K562 (cell line): ENCODE data around the gene TEAD4. TPM values are rescaled to one million over a fixed set of nuclear protein-coding genes. Genes with fewer than 3 reads are reported as not detected.

ENCODE experiments used
- ATAC-seq: fragments of 200-7000 bp; cut with Tn5 transposase; 3 replicates; pipeline ENCODE4 v1.9.1; 2020; ENCODE audit warnings: moderate library complexity
- BruUV-seq: library from RNA; stranded (reverse); fragments of 400-500 nt; replicated peaks from 2 replicates; lab custom pipeline; 2021; lab: Mats Ljungman, UMichigan
- CTCF ChIA-PET: fragments of 300-600 bp; formaldehyde crosslinking; extraction: SDS; loops from one replicate; lab custom pipeline; 2021; ENCODE audit warnings: low intra/inter-chr PET ratio; lab: Yijun Ruan, JAX
- POLR2A ChIA-PET: fragments of 300-600, 350-650 bp; sonication (Branson Sonifier 250); formaldehyde crosslinking; extraction: SDS; loops from one replicate; lab custom pipeline; 2021; ENCODE audit warnings: antibody characterized with exemption, inconsistent platforms; lab: Yijun Ruan, JAX
- DNase-seq, 4 experiments: peaks; one replicate each; pipeline versions ENCODE4 v3.0.0 to v3.0.0-alpha.2; 2011 to 2018; ENCODE audit warnings: low spot score in 3 of 4, mixed read lengths in 3 of 4; ENCODE audit errors: extremely low read depth in 1 of 4
- FAIRE-seq: peaks from 2 replicates; lab custom pipeline; 2011; peaks lifted over from hg19 to GRCh38; lab: Jason Lieb, UNC
- H2AFZ ChIP-seq: 2 replicates; pipeline ENCODE4 v1.6.0; 2011; ENCODE audit warnings: low read depth, low read length, control low read depth, inconsistent platforms
- H3K27ac ChIP-seq: fragments of 200-600 bp; 3 replicates; pipeline ENCODE4 v1.8.0; 2011; ENCODE audit warnings: low read depth, mild to moderate bottlenecking, control low read depth, inconsistent platforms, low read length, moderate library complexity, mixed read lengths; ENCODE audit errors: extremely low read depth
- H3K27me3 ChIP-seq, 2 experiments: fragments of 300-600 bp in 1 of 2; 2 replicates in 1 of 2; 3 replicates in 1 of 2; pipeline versions ENCODE4 v1.6.0 to v1.8.0; 2011; ENCODE audit warnings: inconsistent platforms in 2 of 2, low read length in 2 of 2, mild to moderate bottlenecking in 1 of 2, mixed read lengths in 1 of 2, moderate library complexity in 1 of 2; ENCODE audit not compliant: control insufficient read depth in 2 of 2, insufficient read depth in 2 of 2
- H3K36me3 ChIP-seq: fragments of 300-600 bp; 3 replicates; pipeline ENCODE4 v1.8.0; 2011; ENCODE audit warnings: mild to moderate bottlenecking, low read length, inconsistent platforms; ENCODE audit not compliant: control insufficient read depth, insufficient read depth
- H3K4me1 ChIP-seq, 2 experiments: fragments of 200-600 bp in 1 of 2; replicated peaks in 1 of 2; 2 replicates in 1 of 2; 3 replicates in 1 of 2; pipeline versions ENCODE4 v1.5.1 to v1.8.0; 2011; ENCODE audit warnings: inconsistent platforms in 2 of 2, low read length in 2 of 2, mild to moderate bottlenecking in 1 of 2, mixed read lengths in 1 of 2, moderate library complexity in 1 of 2; ENCODE audit not compliant: control insufficient read depth in 2 of 2, insufficient read depth in 2 of 2
- H3K4me2 ChIP-seq: 2 replicates; pipeline ENCODE4 v1.6.1; 2011; ENCODE audit warnings: low read length, control low read depth, inconsistent platforms, mixed read lengths; ENCODE audit not compliant: insufficient read depth
- H3K4me3 ChIP-seq: fragments of 200-600 bp; sonication (generic), shearing (Covaris generic); 2 replicates; pipeline ENCODE4 v1.5.1; 2016; ENCODE audit warnings: control low read depth, inconsistent platforms
- H3K79me2 ChIP-seq: fragments of 200-600 bp; 3 replicates; pipeline ENCODE4 v1.8.0; 2011; ENCODE audit warnings: low read length, inconsistent platforms; ENCODE audit not compliant: control insufficient read depth, insufficient read depth
- H3K9ac ChIP-seq, 2 experiments: 2 replicates each; pipeline versions ENCODE4 v1.6.0 to v1.6.1; 2011; ENCODE audit warnings: low read depth in 2 of 2, low read length in 2 of 2, control low read depth in 1 of 2, inconsistent platforms in 1 of 2, mild to moderate bottlenecking in 1 of 2, mixed read lengths in 1 of 2; ENCODE audit not compliant: insufficient read depth in 1 of 2
- H3K9me1 ChIP-seq: one replicate; pipeline ENCODE4 v1.6.0; 2011; ENCODE audit warnings: inconsistent platforms, mild to moderate bottlenecking, low read length, moderate library complexity; ENCODE audit not compliant: control insufficient read depth, insufficient read depth
- H3K9me3 ChIP-seq: replicated peaks from 2 replicates; pipeline ENCODE4 v1.5.1; 2011; ENCODE audit warnings: low read depth, low read length, inconsistent platforms; ENCODE audit not compliant: control insufficient read depth, insufficient read depth
- H4K20me1 ChIP-seq: replicated peaks from 2 replicates; pipeline ENCODE4 v1.6.1; 2011; ENCODE audit warnings: low read length, inconsistent platforms, mixed read lengths; ENCODE audit not compliant: control insufficient read depth, insufficient read depth
- E2F6 ChIP-seq, 2 experiments: IDR thresholded peaks; 2 replicates each; pipeline ENCODE4 v1.6.1; 2011; ENCODE audit warnings: borderline replicate concordance in 1 of 2, control low read depth in 1 of 2, low read depth in 1 of 2, low read length in 1 of 2, mild to moderate bottlenecking in 1 of 2, mixed read lengths in 1 of 2, moderate library complexity in 1 of 2; ENCODE audit not compliant: insufficient read depth in 1 of 2, insufficient read length in 1 of 2, poor library complexity in 1 of 2, severe bottlenecking in 1 of 2; ENCODE audit errors: extremely low read depth in 1 of 2
- ERF ChIP-seq: fragments of 450-650 bp; formaldehyde crosslinking; IDR thresholded peaks from 2 replicates; pipeline ENCODE4 v1.4.0; 2020; ENCODE audit warnings: mild to moderate bottlenecking, mixed read lengths
- ESRRB ChIP-seq: fragments of 250-450 bp; sonication (Bioruptor Pico); IDR thresholded peaks from 2 replicates; pipeline ENCODE4 v1.5.0; 2020; ENCODE audit warnings: mild to moderate bottlenecking, moderate library complexity, borderline replicate concordance
- EZH2 ChIP-seq: IDR thresholded peaks from 2 replicates; pipeline ENCODE4 v1.6.1; 2012; ENCODE audit warnings: low read depth, mild to moderate bottlenecking, inconsistent platforms, low read length, borderline replicate concordance
- HEY1 ChIP-seq: fragments of 250-450 bp; sonication (Bioruptor Pico); IDR thresholded peaks from 2 replicates; pipeline ENCODE4 v1.5.0; 2020; ENCODE audit warnings: mild to moderate bottlenecking, moderate library complexity, borderline replicate concordance
- KLF6 ChIP-seq: fragments of 250-450 bp; sonication (Bioruptor Pico); IDR thresholded peaks from 2 replicates; pipeline ENCODE4 v1.4.0; 2020; ENCODE audit warnings: mild to moderate bottlenecking, moderate library complexity, borderline replicate concordance
- L3MBTL2 ChIP-seq: fragments of 450-650 bp; IDR thresholded peaks from 2 replicates; pipeline ENCODE4 v1.6.1; 2016; ENCODE audit warnings: mild to moderate bottlenecking, moderate library complexity
- RFX7 ChIP-seq: fragments of 250-450 bp; sonication (Bioruptor Pico); IDR thresholded peaks from 2 replicates; pipeline ENCODE4 v1.5.1; 2021; ENCODE audit warnings: mild to moderate bottlenecking
- SMARCB1 ChIP-seq: IDR thresholded peaks from 2 replicates; pipeline ENCODE4 v1.6.1; 2011; ENCODE audit warnings: improper control_type of control experiment, low read depth; ENCODE audit not compliant: insufficient read length
- SMC3 ChIP-seq: conservative IDR thresholded peaks from 2 replicates; pipeline ENCODE4 v1.6.1; 2011; ENCODE audit warnings: low read depth, low read length, improper control_type of control experiment; ENCODE audit not compliant: insufficient read depth
- ZNF436 ChIP-seq: fragments of 250-450, 450-650 bp; sonication (Bioruptor Pico); formaldehyde crosslinking; IDR thresholded peaks from 2 replicates; pipeline ENCODE4 v1.7.0; 2020; ENCODE audit warnings: mild to moderate bottlenecking
- ZNF764 ChIP-seq: fragments of 250-450 bp; sonication (Bioruptor Pico); IDR thresholded peaks from 2 replicates; pipeline ENCODE4 v1.4.0; 2020; ENCODE audit warnings: low read depth, mild to moderate bottlenecking, moderate library complexity
- WGBS: fragments of 100-300 bp; shearing (Covaris generic); methylation state at CpG from one replicate; pipeline ENCODE4 v1.1.6; 2016; ENCODE audit warnings: low coverage, mixed read lengths; ENCODE audit not compliant: insufficient coverage; ENCODE audit errors: missing lambda C conversion rate; 5-methylcytosine and 5-hydroxymethylcytosine counted together
- in situ Hi-C: fragments of 300-500 bp; cut with MboI; formaldehyde crosslinking; loops from 4 replicates; pipeline ENCODE4 v1.15.0; 2018; ENCODE audit warnings: inconsistent platforms, mixed read lengths
- intact Hi-C: fragments of 100-400 bp; cut with micrococcal nuclease; formaldehyde crosslinking; loops from 2 replicates; pipeline ENCODE4 v1.14.2; 2022
- polyA plus RNA-seq, 8 experiments: library from polyadenylated mRNA; depleted of rRNA in 4 of 8; stranded (reverse) in 5 of 8; unstranded in 3 of 8; fragments of >200 nt; fragmentation: Nextera tagmentation in 2 of 8; fragmentation: Illumina TruSeq in 1 of 8; extraction: Ambion mirVana in 2 of 8; extraction: Trizol in 1 of 8; gene quantifications; 2 replicates each; pipeline versions ENCODE4 v1.2.1 to v1.2.3, GENCODE V29; 2011 to 2014; ENCODE audit warnings: inconsistent platforms in 1 of 8, missing spikeins in 1 of 8
- total RNA-seq, 7 experiments: library from RNA; depleted of rRNA in 6 of 7; stranded (reverse); fragments of >200 nt in 6 of 7; fragmentation: Illumina TruSeq in 2 of 7; extraction: Trizol in 2 of 7; gene quantifications; 2 replicates each; pipeline versions ENCODE4 v1.2.1 to v1.2.3, GENCODE V29; 2011 to 2021; ENCODE audit warnings: low replicate concordance in 1 of 7
- TF ChIP-seq, protein P1 (sequence below), 2 experiments: fragments of 450-650 bp in 1 of 2; IDR thresholded peaks; 2 replicates each; pipeline ENCODE4 v1.6.1; 2011 to 2017; ENCODE audit warnings: low read depth in 2 of 2, antibody characterized with exemption in 1 of 2, borderline replicate concordance in 1 of 2, low read length in 1 of 2, mild to moderate bottlenecking in 1 of 2, mixed read lengths in 1 of 2; ENCODE audit not compliant: control insufficient read depth in 1 of 2

TEAD4 gene
- total and polyA plus RNA-seq, 9 of the 15 experiments (the other 6 are each of a cell fraction or from before 2014, with no cell fraction given): 0.82 to 40.0 (median 17.0) TPM

GRCh38 chr12:3000548-3001275 lies 41.5 kb downstream of the TEAD4 start:
- Histone ChIP-seq H3K4me2 (no peak overlapping the region), H3K4me1 (peaks cover 19 to 28% of the 10 kb centered on the region in 2 experiments), H3K36me3 (peaks cover 60% of the 10 kb centered on the region), H3K4me3 (no peak overlapping the region), H3K9ac (no peak overlapping the region), H3K9me3 (no peaks in the 10 kb centered on the region), H3K27ac (no peak overlapping the region), H3K9me1 (peaks cover 5% of the 10 kb centered on the region), H3K79me2 (peaks cover 20% of the 10 kb centered on the region; the same call in 2 of the 3 replicates), H4K20me1 (peaks cover 5% of the 10 kb centered on the region; the same call in 1 of the 2 replicates), H2AFZ (no peak overlapping the region), H3K27me3 (no peaks in the 10 kb centered on the region)
- DNase-seq (peak; percentile 20 to 46 (median 34)), FAIRE-seq (no peak), ATAC-seq (no peak)
- ChIA-PET CTCF (no interaction called here), POLR2A (interaction anchor here (0.6 kb wide), 1 partner anchor 9 kb away, joined by 3 read pairs; no protein-coding TSS in a partner anchor)
- in situ Hi-C loops (no loop called here), intact Hi-C loops (no loop called here)
- whole genome bisulfite sequencing: 54% methylated on average over 10 of the region's 13 CpGs
- BruUV-seq: no TSS peak
- no peak for TF ChIP-seq ZNF764 (CRISPR knock-in tag)
- no peak for TF ChIP-seq KLF6 (CRISPR knock-in tag)
- TF ChIP-seq E2F6 (IDR thresholded peaks at IDR 0.05; ENCODE audit: borderline replicate concordance in 1 of 2, extremely low read depth in 1 of 2, insufficient read depth in 1 of 2, insufficient read length in 1 of 2, low read depth in 1 of 2, low read length in 1 of 2, poor library complexity in 1 of 2, severe bottlenecking in 1 of 2): peak in 1 of 2 experiments; percentile 39
- TF ChIP-seq SMARCB1: no peak
- no peak for TF ChIP-seq L3MBTL2
- no peak for TF ChIP-seq EZH2
- no peak for TF ChIP-seq RFX7 (CRISPR knock-in tag)
- no peak for TF ChIP-seq HEY1
- TF ChIP-seq ERF (CRISPR knock-in tag): no peak
- no peak for TF ChIP-seq SMC3
- TF ChIP-seq, protein P1, sequence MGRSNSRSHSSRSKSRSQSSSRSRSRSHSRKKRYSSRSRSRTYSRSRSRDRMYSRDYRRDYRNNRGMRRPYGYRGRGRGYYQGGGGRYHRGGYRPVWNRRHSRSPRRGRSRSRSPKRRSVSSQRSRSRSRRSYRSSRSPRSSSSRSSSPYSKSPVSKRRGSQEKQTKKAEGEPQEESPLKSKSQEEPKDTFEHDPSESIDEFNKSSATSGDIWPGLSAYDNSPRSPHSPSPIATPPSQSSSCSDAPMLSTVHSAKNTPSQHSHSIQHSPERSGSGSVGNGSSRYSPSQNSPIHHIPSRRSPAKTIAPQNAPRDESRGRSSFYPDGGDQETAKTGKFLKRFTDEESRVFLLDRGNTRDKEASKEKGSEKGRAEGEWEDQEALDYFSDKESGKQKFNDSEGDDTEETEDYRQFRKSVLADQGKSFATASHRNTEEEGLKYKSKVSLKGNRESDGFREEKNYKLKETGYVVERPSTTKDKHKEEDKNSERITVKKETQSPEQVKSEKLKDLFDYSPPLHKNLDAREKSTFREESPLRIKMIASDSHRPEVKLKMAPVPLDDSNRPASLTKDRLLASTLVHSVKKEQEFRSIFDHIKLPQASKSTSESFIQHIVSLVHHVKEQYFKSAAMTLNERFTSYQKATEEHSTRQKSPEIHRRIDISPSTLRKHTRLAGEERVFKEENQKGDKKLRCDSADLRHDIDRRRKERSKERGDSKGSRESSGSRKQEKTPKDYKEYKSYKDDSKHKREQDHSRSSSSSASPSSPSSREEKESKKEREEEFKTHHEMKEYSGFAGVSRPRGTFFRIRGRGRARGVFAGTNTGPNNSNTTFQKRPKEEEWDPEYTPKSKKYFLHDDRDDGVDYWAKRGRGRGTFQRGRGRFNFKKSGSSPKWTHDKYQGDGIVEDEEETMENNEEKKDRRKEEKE (IDR thresholded peaks at IDR 0.05; ENCODE audit: borderline replicate concordance in 1 of 2, control insufficient read depth in 1 of 2, low read depth in 2 of 2, low read length in 1 of 2): no peak
- no peak for TF ChIP-seq ZNF436 (CRISPR knock-in tag)
- TF ChIP-seq ESRRB (CRISPR knock-in tag): no peak
